GM12878 (cell line): ENCODE results near the gene CACUL1. TPM values are rescaled to one million over a fixed set of nuclear protein-coding genes. Genes with fewer than 3 reads are reported as not detected.

Source experiments
- ATAC-seq: fragments of 200-7000 bp; cut with Tn5 transposase; 3 replicates; pipeline ENCODE4 v1.9.1; 2020; ENCODE audit warnings: mild to moderate bottlenecking, moderate library complexity
- BruUV-seq: library from RNA; stranded (reverse); fragments of 400-500 nt; replicated peaks from 2 replicates; lab custom pipeline; 2021; lab: Mats Ljungman, UMichigan
- CTCF ChIA-PET: fragments of 300-600 bp; sonication (Branson Sonifier 250); formaldehyde crosslinking; extraction: SDS; loops from one replicate; lab custom pipeline; 2021; ENCODE audit warnings: inconsistent platforms; lab: Yijun Ruan, JAX
- POLR2A ChIA-PET: fragments of 350-600 bp; formaldehyde crosslinking; extraction: SDS; loops from one replicate; lab custom pipeline; 2021; ENCODE audit warnings: inconsistent platforms; lab: Charles Lee
- RAD21 ChIA-PET: fragments of 300-600 bp; sonication (Branson Sonifier 250); formaldehyde crosslinking; loops from one replicate; lab custom pipeline; 2023; ENCODE audit warnings: antibody characterized with exemption; ENCODE audit not compliant: unreplicated experiment; lab: Charles Lee
- SMC1A ChIA-PET: fragments of 300-600 bp; sonication (Branson Sonifier 250); formaldehyde crosslinking; loops from one replicate; lab custom pipeline; 2023; ENCODE audit not compliant: unreplicated experiment, uncharacterized antibody; lab: Charles Lee
- DNase-seq: peaks from one replicate; pipeline ENCODE4 v3.0.0-alpha.2; 2011; ENCODE audit warnings: low read depth, low spot score
- FAIRE-seq: peaks from 3 replicates; lab custom pipeline; 2011; peaks lifted over from hg19 to GRCh38; lab: Jason Lieb, UNC
- H2AFZ ChIP-seq: 2 replicates; pipeline ENCODE4 v1.6.0; 2011; ENCODE audit warnings: low read depth, low read length, control low read depth; ENCODE audit not compliant: control insufficient read depth
- H3K27ac ChIP-seq: 2 replicates; pipeline ENCODE4 v1.5.1; 2011; ENCODE audit warnings: control low read depth; ENCODE audit not compliant: control insufficient read depth, insufficient read depth
- H3K27me3 ChIP-seq, 2 experiments: replicated peaks in 1 of 2; 2 replicates each; pipeline versions ENCODE4 v1.6.0 to v1.6.1; 2011; ENCODE audit warnings: low read length in 1 of 2; ENCODE audit not compliant: control insufficient read depth in 2 of 2, insufficient read depth in 2 of 2
- H3K36me3 ChIP-seq, 2 experiments: 2 replicates each; pipeline ENCODE4 v1.5.1; 2011; ENCODE audit warnings: low read length in 1 of 2; ENCODE audit not compliant: control insufficient read depth in 2 of 2, insufficient read depth in 2 of 2
- H3K4me1 ChIP-seq: 2 replicates; pipeline ENCODE4 v1.6.1; 2011; ENCODE audit warnings: mild to moderate bottlenecking, low read length, moderate library complexity, mixed read lengths; ENCODE audit not compliant: control insufficient read depth, insufficient read depth
- H3K4me2 ChIP-seq: 2 replicates; pipeline ENCODE4 v1.6.0; 2011; ENCODE audit warnings: control low read depth; ENCODE audit not compliant: control insufficient read depth, insufficient read depth
- H3K4me3 ChIP-seq: fragments of 200-600 bp; sonication (generic); 2 replicates; pipeline ENCODE4 v1.5.1; 2016
- H3K79me2 ChIP-seq: 2 replicates; pipeline ENCODE4 v1.6.0; 2011; ENCODE audit warnings: low read length; ENCODE audit not compliant: control insufficient read depth, insufficient read depth
- H3K9ac ChIP-seq: 2 replicates; pipeline ENCODE4 v1.8.0; 2011; ENCODE audit warnings: low read length, control low read depth, mixed read lengths; ENCODE audit not compliant: control insufficient read depth, insufficient read depth
- H3K9me3 ChIP-seq: replicated peaks from 3 replicates; pipeline ENCODE4 v1.5.1; 2011; ENCODE audit warnings: mild to moderate bottlenecking, low read length; ENCODE audit not compliant: control insufficient read depth, insufficient read depth
- H4K20me1 ChIP-seq: 2 replicates; pipeline ENCODE4 v1.6.0; 2011; ENCODE audit not compliant: control insufficient read depth, insufficient read depth
- CHD1 ChIP-seq: IDR thresholded peaks from 2 replicates; pipeline ENCODE4 v1.6.1; 2012; ENCODE audit warnings: low read depth, low read length, improper control_type of control experiment
- FOXM1 ChIP-seq: IDR thresholded peaks from 2 replicates; pipeline ENCODE4 v1.6.1; 2012; ENCODE audit warnings: low read depth, mild to moderate bottlenecking, inconsistent platforms, low read length, moderate library complexity
- GABPA ChIP-seq: IDR thresholded peaks from 2 replicates; pipeline ENCODE4 v1.6.1; 2014; ENCODE audit warnings: antibody characterized with exemption, low read depth, mild to moderate bottlenecking, inconsistent platforms
- GATAD2B ChIP-seq: fragments of 450-650 bp; conservative IDR thresholded peaks from 2 replicates; pipeline ENCODE4 v1.6.1; 2017; ENCODE audit warnings: low read depth, mild to moderate bottlenecking, moderate library complexity
- MTA3 ChIP-seq: IDR thresholded peaks from 2 replicates; pipeline ENCODE4 v1.6.1; 2012; ENCODE audit warnings: low read length, inconsistent platforms, borderline replicate concordance
- PAX5 ChIP-seq: IDR thresholded peaks from 2 replicates; pipeline ENCODE4 v1.6.1; 2011; ENCODE audit warnings: low read depth, low read length, borderline replicate concordance
- TARDBP ChIP-seq: IDR thresholded peaks from 2 replicates; pipeline ENCODE4 v1.6.1; 2016; ENCODE audit warnings: borderline replicate concordance
- ZNF207 ChIP-seq: fragments of 450-650 bp; IDR thresholded peaks from 2 replicates; pipeline ENCODE4 v1.6.1; 2014; ENCODE audit warnings: antibody characterized with exemption, mild to moderate bottlenecking, borderline replicate concordance
- ZNF274 ChIP-seq: IDR thresholded peaks from one replicate; pipeline ENCODE4 v1.8.0; 2011; ENCODE audit not compliant: insufficient read length, insufficient read depth
- ZNF622 ChIP-seq: fragments of 450-650 bp; IDR thresholded peaks from 2 replicates; pipeline ENCODE4 v1.6.1; 2017; ENCODE audit warnings: mild to moderate bottlenecking, inconsistent platforms
- WGBS: methylation state at CpG from one replicate; pipeline ENCODE4 v1.1.6; 2016; ENCODE audit warnings: low lambda C conversion rate; ENCODE audit not compliant: insufficient replicate concordance, insufficient coverage; ENCODE audit errors: missing lambda C conversion rate; 5-methylcytosine and 5-hydroxymethylcytosine counted together
- in situ Hi-C: fragments of 300-500 bp; cut with MboI; formaldehyde crosslinking; loops from 9 replicates; pipeline ENCODE4 v1.14.3; 2018; ENCODE audit warnings: mixed read lengths
- intact Hi-C: fragments of 100-400 bp; cut with micrococcal nuclease; formaldehyde crosslinking; loops from one replicate; pipeline ENCODE4 v1.14.2; 2022; ENCODE audit not compliant: unreplicated experiment
- polyA plus RNA-seq, 11 experiments: library from polyadenylated mRNA; depleted of rRNA in 4 of 11; unstranded in 6 of 11; stranded (reverse) in 5 of 11; fragments of >200 nt; fragmentation: Nextera tagmentation in 4 of 11; fragmentation: Illumina TruSeq in 1 of 11; extraction: Ambion mirVana in 4 of 11; extraction: Trizol in 1 of 11; gene quantifications; 1 replicate in 1 of 11; 2 replicates in 10 of 11; pipeline versions ENCODE4 v1.2.1 to v1.2.3, GENCODE V29; 2011 to 2016; ENCODE audit warnings: inconsistent platforms in 2 of 11, missing spikeins in 2 of 11, low read depth in 1 of 11
- total RNA-seq, 4 experiments: library from RNA; depleted of rRNA in 3 of 4; stranded (reverse); fragments of >200 nt in 3 of 4; fragmentation: Illumina TruSeq in 1 of 4; extraction: Trizol in 1 of 4; gene quantifications; 2 replicates each; pipeline versions ENCODE4 v1.2.1 to v1.2.3, GENCODE V29; 2013 to 2021

Gene CACUL1
- total and polyA plus RNA-seq, 10 of the 15 experiments (the other 5 are each of a cell fraction or from before 2014, with no cell fraction given): 7.4 to 23.2 (median 13.0) TPM

GRCh38 chr10:118738406-118738805, 16.4 kb downstream of the CACUL1 start (continued):
- no peak for TF ChIP-seq FOXM1

- Histone ChIP-seq H3K27ac (no peak overlapping the region), H3K4me3 (no peak overlapping the region), H3K9me3 (no peaks in the 10 kb centered on the region), H3K9ac (no peak overlapping the region), H3K4me2 (no peak overlapping the region), H3K79me2 (peaks cover 51% of the 10 kb centered on the region), H4K20me1 (no peaks in the 10 kb centered on the region), H3K4me1 (peaks cover 7% of the 10 kb centered on the region; the same call in 1 of the 2 replicates), H3K36me3 (no peaks in the 10 kb centered on the region), H2AFZ (no peak overlapping the region), H3K27me3 (no peaks in the 10 kb centered on the region)
- ChIA-PET RAD21 (interaction anchor here (0.8 kb wide), 1 partner anchor 338 kb away, joined by 4 read pairs; no protein-coding TSS in a partner anchor), SMC1A (interaction anchor here (1.5 kb wide), 2 partner anchors 17 kb away, joined by 3 to 4 read pairs; partner anchors contain the start of gene CACUL1), CTCF (interaction anchor here (0.6 to 1.9 kb wide), 3 partner anchors 17 to 332 kb away, joined by 3 to 6 read pairs (median 4); no protein-coding TSS in a partner anchor), POLR2A (no interaction called here)
- TF ChIP-seq GABPA (no peak), CHD1 (no peak), TARDBP (no peak), ZNF274 (no peak), GATAD2B (no peak), ZNF207 (no peak), PAX5 (no peak), MTA3 (no peak), ZNF622 (no peak)
- in situ Hi-C loops (no loop called here), intact Hi-C loops (no loop called here)
- 100% methylated on average over 3 of the region's 3 CpGs for WGBS
- BruUV-seq: no TSS peak
- FAIRE-seq (peak; percentile 18), ATAC-seq (no peak), DNase-seq (no peak)
Measured at GRCh38 chr10:118737603-118738302, 17.0 kb downstream of the CACUL1 start.
